GM19025 (cell line): ENCODE data around the gene CYP2W1.

ENCODE experiments used
- ATAC-seq: cut with Tn5 transposase; IDR thresholded peaks from one replicate; pipeline ENCODE4 v1.9.1; 2021; ENCODE audit warnings: mild to moderate bottlenecking, low read depth, moderate library complexity; ENCODE audit not compliant: unreplicated experiment

CYP2W1 gene

GRCh38 chr7:964401-965231, 18.4 kb upstream of the CYP2W1 start:
- ATAC-seq: no peak

- ATAC-seq: no peak
These were observed 16.5 kb upstream of the CYP2W1 start for GRCh38 chr7:966291-967069.

- no peak for ATAC-seq
These were observed 15.5 kb upstream of the CYP2W1 start for GRCh38 chr7:967361-968082.

- ATAC-seq: no peak
These were observed 14.5 kb upstream of the CYP2W1 start for GRCh38 chr7:968205-969105.

GRCh38 chr7:969403-969802, 13.6 kb upstream of the CYP2W1 start:
- ATAC-seq: no peak

GRCh38 chr7:970744-971143, 12.2 kb upstream of the CYP2W1 start:
- no peak for ATAC-seq

GRCh38 chr7:972110-972509, 10.9 kb upstream of the CYP2W1 start:
- ATAC-seq: no peak

GRCh38 chr7:972676-973309, 10.2 kb upstream of the CYP2W1 start:
- ATAC-seq: no peak

- no peak for ATAC-seq
These were observed 9.7 kb upstream of the CYP2W1 start for GRCh38 chr7:973312-973711.

GRCh38 chr7:974172-974571, 8.8 kb upstream of the CYP2W1 start:
- ATAC-seq: no peak

- peak; percentile 68 for ATAC-seq
These were observed 7.9 kb upstream of the CYP2W1 start, which contains the start of gene COX19 for GRCh38 chr7:974820-975681. Gene COX19, minus strand, starts transcription at chr7:975549. Its CDS starts 40 bp downstream, at chr7:975509.

- no peak for ATAC-seq
These were observed 7.1 kb upstream of the CYP2W1 start for GRCh38 chr7:975702-976473.

GRCh38 chr7:976901-977325, 6.1 kb upstream of the CYP2W1 start:
- ATAC-seq: no peak

GRCh38 chr7:977326-978048, 5.5 kb upstream of the CYP2W1 start:
- peak; percentile 45 for ATAC-seq

GRCh38 chr7:978049-978346, 5.0 kb upstream of the CYP2W1 start:
- ATAC-seq: no peak

GRCh38 chr7:978416-979091, 4.4 kb upstream of the CYP2W1 start:
- no peak for ATAC-seq

GRCh38 chr7:979151-979550, 3.8 kb upstream of the CYP2W1 start:
- ATAC-seq: no peak
